ES-I3 (cell line): Measurements from ENCODE around the gene NPAS1.

Experiments
- H3K36me3 ChIP-seq: 2 replicates; pipeline ENCODE4 v1.6.1; 2013; ENCODE audit warnings: mild to moderate bottlenecking, low read length, control low read depth, moderate library complexity; ENCODE audit not compliant: insufficient read depth
- H3K4me1 ChIP-seq: 2 replicates; pipeline ENCODE4 v1.6.1; 2013; ENCODE audit warnings: mild to moderate bottlenecking, control low read depth, low read length; ENCODE audit not compliant: insufficient read depth
- H3K9ac ChIP-seq: 2 replicates; pipeline ENCODE4 v1.6.1; 2013; ENCODE audit warnings: low read depth, mild to moderate bottlenecking, low read length, moderate library complexity
- H3K9me3 ChIP-seq: 2 replicates; pipeline ENCODE4 v1.6.1; 2013; ENCODE audit warnings: mild to moderate bottlenecking, low read length, moderate library complexity; ENCODE audit not compliant: control insufficient read depth, insufficient read depth

NPAS1 gene, protein sequence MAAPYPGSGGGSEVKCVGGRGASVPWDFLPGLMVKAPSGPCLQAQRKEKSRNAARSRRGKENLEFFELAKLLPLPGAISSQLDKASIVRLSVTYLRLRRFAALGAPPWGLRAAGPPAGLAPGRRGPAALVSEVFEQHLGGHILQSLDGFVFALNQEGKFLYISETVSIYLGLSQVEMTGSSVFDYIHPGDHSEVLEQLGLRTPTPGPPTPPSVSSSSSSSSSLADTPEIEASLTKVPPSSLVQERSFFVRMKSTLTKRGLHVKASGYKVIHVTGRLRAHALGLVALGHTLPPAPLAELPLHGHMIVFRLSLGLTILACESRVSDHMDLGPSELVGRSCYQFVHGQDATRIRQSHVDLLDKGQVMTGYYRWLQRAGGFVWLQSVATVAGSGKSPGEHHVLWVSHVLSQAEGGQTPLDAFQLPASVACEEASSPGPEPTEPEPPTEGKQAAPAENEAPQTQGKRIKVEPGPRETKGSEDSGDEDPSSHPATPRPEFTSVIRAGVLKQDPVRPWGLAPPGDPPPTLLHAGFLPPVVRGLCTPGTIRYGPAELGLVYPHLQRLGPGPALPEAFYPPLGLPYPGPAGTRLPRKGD

DNA sequence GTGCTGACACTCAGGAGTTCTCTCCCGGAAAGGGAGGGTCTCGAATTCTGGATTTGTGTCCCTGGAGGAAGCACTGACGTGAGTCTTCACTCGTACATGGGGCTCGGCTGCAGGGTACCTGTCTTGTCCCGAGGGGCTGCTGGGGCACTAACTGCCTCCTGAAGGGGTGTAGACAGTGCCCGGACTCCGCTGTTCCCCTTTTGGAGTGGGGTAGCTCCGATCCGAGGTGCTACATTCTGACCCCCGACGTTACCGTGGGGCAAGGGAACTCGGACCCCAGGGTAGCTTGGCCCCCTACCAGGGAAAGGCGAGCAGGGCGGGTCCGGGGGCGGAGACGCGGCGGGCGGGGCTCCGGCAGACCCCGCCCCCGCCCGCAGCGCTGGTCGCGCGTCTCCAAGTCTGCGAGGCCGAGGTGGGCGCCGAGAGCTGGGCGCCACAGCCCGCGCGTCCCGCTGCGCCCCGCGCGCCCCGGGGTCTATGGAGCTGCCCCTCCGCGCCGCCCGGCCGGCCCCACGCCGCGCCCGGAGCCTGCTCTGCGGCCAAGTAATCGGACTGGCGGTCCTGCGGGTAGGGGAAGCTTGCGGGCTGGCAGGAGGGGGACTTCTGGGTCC is at the start of gene NPAS1:
Gene NPAS1, plus strand, starts transcription at position 407 of the 611 bp plus-strand sequence. CDS start 1,211 bp downstream, outside the sequence.
- Histone ChIP-seq H3K4me1 (no peaks in the 10 kb centered on the region; the same call in 1 of the 2 replicates), H3K9me3 (no peaks in the 10 kb centered on the region), H3K36me3 (no peaks in the 10 kb centered on the region), H3K9ac (peak within 1 kb of the TSS; percentile 54; the same call in 1 of the 2 replicates)

DNA sequence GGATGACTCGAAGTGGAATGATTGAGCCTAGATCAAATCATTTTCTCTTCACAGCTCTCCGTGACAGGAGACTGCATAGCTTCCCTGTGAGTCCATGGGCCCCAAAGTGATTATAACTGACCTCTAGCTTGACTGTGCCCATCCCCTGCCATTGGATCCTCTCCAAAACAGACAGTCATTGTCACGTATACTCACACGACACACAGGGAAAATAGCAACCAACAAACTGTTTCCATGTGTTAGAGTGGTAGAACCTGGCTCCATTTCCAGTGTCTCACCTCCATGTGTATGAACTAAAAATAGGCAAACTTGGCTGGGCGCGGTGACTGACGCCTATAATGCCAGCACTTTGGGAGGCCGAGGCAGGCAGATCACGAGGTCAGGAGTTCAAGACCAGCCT is 48.8 kb upstream of the NPAS1 start:
- H3K4me1 ChIP-seq, result peaks cover 12% of the 10 kb centered on the region
- no peaks in the 10 kb centered on the region for H3K36me3 ChIP-seq
- H3K9ac ChIP-seq, result no peak overlapping the region
- no peaks in the 10 kb centered on the region for H3K9me3 ChIP-seq

DNA sequence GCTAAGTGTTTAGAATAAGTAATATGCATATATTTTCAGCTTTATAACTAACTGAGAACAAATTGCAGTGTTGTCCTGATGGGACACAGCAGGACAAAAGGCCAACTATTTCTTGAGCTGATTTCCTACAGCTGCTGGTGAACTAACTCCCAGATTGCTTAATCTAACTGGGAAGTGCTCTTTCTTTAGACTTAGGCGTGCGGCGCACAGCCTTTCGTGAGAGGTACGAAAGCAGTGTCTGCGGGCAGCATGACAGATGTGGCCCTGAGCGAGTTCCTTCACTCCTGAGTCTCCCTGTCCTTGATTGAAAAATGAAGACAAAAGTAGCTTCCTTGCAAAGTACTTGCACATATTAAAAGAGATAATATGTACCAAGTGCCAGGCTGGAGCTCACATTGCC is 47.3 kb upstream of the NPAS1 start:
- peaks cover 26% of the 10 kb centered on the region for H3K4me1 ChIP-seq
- H3K9ac ChIP-seq, result no peak overlapping the region
- H3K36me3 ChIP-seq, result no peaks in the 10 kb centered on the region
- H3K9me3 ChIP-seq, result no peaks in the 10 kb centered on the region

DNA sequence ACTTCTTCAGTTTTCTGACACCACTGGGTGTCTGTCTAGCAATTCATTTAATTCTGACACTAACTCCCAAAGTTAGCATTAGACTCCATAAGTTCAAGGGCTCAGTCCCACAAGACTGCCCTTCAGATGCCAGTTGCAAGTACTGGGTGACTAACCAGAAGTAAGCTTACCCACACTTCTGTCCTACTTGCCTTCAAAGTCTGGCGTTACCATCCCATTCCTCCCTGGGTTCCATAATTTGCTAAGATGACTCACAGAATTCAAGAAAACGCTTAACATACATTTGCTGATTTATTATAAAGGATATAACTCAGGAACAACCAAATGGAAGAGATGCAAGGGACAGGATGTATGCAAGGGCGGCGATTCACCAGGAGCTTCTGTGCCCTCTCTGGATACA is 45.5 kb upstream of the NPAS1 start:
- H3K4me1 ChIP-seq, result peaks cover 37% of the 10 kb centered on the region
- no peaks in the 10 kb centered on the region for H3K9me3 ChIP-seq
- H3K9ac ChIP-seq, result no peak overlapping the region
- no peaks in the 10 kb centered on the region for H3K36me3 ChIP-seq

DNA sequence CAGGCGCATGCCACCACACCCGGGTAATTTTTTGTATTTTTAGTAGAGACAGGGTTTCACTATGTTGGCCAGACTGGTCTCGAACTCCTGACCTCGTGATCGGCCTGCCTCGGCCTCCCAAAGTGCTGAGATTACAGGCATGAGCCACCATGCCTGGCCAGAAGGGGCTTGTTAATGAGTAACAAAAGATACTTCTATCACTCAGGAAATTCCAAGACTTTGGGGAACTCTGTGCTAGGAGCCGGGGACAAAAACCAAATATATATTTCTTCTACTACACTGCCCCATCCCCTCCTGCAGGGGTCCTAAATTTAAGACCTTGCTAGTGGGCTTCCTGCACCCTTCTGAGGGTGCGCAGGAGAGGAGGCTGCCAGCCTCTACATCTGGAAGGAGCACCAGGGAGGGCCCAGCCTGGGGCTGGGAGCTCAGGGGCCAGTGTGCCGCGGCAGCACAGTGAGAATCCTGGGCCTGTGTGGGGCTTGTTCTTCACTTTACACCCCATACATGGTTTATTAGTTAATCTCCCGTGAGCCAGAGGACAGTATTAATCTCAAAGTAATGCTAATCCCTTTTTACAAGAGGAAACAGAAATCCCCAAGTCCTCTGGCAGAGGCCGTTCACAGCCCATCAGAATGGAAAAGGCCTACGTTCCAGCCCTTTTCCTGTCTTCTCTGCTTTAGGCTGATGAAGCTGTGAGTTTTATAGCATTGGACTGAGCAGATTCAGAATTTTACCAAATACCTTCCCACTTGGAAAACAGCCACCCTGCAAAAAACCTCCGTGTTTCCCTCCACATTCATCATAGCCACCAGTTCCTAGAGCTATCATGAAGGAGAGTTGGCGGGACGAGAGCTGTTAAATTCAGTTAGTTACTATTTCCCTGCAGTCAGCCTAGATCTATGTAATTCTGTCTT is 44.4 kb upstream of the NPAS1 start:
- Histone ChIP-seq H3K36me3 (no peaks in the 10 kb centered on the region), H3K9ac (no peak overlapping the region), H3K9me3 (no peaks in the 10 kb centered on the region), H3K4me1 (peaks cover 42% of the 10 kb centered on the region)

DNA sequence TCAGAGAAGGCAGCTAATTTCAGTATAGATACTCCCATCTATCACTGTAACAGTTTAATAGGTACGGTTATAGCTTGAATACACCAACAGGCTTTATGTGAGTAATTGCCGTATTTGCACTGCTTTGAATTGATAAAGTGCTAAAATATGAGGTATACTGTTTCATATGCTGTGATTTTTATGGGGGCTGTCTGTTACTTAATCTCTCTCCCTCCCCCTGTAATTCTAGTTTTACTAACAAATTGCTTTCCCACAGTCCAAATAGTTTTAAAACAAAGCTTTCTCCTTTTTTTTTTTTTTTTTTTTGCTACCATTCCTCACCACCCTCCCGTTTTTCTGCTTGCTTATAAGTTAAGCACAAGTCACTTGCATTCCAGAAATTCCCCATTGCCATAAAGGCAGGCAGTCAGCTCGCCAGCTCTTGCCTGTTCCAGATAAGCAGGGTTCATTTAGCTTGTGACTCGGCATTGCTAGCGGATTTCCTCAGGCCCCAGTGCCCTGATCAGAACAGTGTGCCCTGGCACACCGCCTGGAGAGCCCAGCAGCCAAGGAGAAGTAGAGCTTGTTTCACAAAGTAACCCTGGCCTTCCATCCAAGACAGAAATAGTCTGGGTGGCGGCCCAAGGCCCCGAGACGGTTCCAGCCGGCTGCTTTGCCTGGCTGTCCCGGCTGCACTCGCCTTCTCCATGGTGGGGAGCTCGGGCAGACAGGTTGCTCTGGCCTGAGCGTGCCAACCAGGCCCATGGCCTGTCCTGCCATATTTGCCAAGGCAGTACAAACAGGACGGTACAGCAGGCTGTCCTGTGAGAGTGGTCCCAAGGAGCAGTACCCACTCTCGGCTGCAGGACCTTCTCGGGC is 43.5 kb upstream of the NPAS1 start:
- peaks cover 42% of the 10 kb centered on the region for H3K4me1 ChIP-seq
- no peaks in the 10 kb centered on the region for H3K36me3 ChIP-seq
- no peak overlapping the region for H3K9ac ChIP-seq
- H3K9me3 ChIP-seq, result no peaks in the 10 kb centered on the region

DNA sequence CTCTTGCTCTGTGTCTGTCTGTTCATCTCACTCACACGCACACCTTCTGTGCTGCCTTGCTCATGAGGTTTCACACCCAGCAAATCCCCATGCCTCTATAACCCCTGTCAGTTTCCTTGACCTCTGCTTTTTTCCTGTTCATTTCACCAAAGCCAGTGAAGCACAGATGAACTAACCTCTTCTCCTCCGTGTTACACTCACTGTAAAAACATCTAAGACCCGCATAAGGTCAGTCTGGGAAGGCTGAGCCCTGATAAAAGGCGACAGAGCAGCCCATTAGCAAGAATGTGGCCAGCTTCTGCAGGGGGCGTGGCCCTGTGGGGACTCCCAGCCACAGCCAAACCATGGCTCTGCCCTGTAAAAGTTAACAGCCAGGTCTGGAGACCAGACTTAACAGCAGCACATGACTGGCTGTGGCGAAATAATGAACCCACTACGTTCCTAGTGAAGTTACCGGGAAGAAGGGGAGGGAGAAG is 42.8 kb upstream of the NPAS1 start:
- peaks cover 42% of the 10 kb centered on the region for H3K4me1 ChIP-seq
- no peaks in the 10 kb centered on the region for H3K9me3 ChIP-seq
- H3K9ac ChIP-seq, result no peak overlapping the region
- no peaks in the 10 kb centered on the region for H3K36me3 ChIP-seq

DNA sequence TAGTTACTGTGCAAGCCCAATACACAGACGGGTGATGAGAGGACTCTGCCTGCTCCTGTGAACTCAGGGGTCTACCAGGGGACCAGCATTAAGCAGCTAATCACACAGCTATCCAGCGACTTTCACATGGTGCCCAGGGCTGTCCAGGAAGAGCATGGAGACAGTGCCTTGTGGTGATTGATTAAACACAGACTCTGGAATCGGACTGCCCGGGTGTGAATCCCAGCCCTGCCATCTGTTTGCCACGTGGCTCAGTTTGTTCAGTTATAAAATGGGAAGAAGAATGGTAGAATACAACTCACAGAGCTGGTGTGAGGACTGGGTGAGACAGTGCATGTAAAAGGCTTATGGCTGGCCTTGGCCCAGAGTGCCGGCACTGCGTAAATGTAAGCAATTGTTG is 42.1 kb upstream of the NPAS1 start:
- Histone ChIP-seq H3K36me3 (no peaks in the 10 kb centered on the region), H3K9ac (no peak overlapping the region), H3K9me3 (no peaks in the 10 kb centered on the region), H3K4me1 (peaks cover 42% of the 10 kb centered on the region)

DNA sequence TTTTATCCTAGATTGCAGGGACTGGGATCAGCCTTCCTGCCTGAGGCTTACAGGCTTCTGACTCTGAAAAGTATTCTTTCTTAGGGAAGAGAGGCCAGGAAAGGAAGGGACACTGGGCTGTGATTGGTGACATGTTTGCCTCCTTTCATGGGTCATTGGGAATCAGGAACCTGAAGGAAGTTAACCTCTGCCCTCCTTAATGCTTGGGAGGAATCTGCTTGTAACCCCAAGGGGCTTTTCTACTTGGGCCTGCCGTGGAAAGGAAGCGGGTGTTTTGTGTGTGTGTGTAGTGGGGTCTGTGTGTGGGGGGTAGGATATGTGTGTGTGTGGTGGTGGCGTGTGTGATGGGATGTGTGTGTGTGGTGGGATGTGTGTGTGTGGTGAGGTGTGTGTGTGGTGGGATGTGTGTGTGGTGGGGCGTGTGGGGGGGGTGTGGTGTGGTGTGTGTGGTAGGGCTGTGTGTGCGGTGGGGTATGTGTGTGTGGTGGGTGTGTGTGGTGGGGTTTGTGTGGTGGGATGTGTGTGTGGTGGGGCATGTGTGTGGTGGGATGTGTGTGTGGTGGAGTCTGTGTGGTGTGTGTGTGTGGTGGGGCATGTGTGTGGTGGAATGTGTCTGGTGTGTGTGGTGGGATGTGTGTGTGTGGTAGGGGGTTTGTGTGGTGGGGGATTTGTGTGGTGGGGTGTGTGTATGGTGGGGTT is 41.3 kb upstream of the NPAS1 start:
- H3K4me1 ChIP-seq, result peaks cover 42% of the 10 kb centered on the region
- H3K36me3 ChIP-seq, result no peaks in the 10 kb centered on the region
- H3K9me3 ChIP-seq, result no peaks in the 10 kb centered on the region
- H3K9ac ChIP-seq, result no peak overlapping the region

DNA sequence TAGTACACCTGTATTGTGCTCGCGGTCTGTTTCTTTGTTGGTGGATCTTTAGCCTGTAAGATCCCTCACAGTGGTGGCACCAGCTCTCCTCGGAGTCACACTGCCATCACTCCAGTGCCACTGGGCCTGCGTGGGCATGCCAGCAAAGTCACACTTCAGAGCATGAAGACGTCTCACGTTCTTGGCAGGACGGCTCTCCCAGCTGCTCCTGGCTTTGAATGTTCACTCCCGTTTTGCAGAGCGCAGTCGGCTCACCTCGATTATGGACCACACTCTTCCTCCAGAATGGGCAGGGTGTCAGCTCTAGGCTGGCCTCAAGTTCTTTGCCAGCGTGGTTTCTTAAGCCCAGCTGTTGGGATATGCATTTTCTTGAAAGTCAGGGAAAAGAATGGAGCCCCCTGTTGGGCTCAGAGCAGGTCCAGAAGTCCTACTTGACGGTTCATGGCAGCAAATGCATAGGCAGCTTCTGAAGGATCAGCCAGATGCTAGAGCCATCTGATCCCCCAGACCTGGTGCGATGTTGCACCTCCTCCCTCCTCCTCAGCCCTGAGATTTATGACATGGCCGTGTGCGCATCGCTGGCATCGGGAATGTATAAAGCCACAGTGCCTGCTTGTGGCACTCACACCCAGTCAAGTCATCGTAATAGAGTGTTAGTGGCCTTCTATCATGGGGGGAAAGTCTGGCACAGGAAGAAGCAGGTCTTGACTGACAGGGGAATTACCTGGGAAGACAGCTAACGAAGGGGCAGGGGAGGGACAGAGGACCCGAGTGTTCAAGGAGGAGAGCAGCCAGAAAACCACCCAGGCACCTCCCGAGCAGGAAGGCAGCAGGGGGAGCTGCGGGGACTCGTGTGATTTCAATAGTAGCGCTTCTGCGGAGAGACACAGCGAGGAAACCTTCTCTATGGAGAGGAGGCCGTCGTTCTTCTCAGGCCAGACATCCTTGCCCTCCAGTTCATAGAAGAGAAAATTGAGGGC is 40.2 kb upstream of the NPAS1 start:
- Histone ChIP-seq H3K36me3 (no peaks in the 10 kb centered on the region), H3K9ac (no peak overlapping the region), H3K4me1 (peaks cover 40% of the 10 kb centered on the region)

DNA sequence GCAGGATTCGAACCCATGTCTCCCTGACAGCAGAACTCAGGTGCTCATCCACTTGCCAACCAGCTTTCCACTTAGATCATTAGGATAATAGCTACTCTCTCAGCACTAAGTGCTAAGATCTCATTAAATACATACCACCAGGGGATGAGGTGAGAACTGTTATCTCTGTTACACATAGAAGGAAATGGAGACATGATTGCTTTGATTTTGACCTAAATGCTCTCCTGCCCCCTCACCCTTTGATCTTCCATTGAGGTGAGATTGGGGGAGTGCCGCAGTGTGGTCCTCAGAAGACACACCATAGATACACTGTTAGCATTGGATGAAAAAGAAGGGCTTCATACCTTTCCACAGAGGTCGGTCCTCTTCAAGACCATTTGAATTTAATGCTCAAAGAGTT is 38.9 kb upstream of the NPAS1 start:
- Histone ChIP-seq H3K36me3 (no peaks in the 10 kb centered on the region), H3K9me3 (no peaks in the 10 kb centered on the region), H3K4me1 (peaks cover 31% of the 10 kb centered on the region)

More for the DNA sequence above, 40.2 kb upstream of the NPAS1 start:
- no peaks in the 10 kb centered on the region for H3K9me3 ChIP-seq

DNA sequence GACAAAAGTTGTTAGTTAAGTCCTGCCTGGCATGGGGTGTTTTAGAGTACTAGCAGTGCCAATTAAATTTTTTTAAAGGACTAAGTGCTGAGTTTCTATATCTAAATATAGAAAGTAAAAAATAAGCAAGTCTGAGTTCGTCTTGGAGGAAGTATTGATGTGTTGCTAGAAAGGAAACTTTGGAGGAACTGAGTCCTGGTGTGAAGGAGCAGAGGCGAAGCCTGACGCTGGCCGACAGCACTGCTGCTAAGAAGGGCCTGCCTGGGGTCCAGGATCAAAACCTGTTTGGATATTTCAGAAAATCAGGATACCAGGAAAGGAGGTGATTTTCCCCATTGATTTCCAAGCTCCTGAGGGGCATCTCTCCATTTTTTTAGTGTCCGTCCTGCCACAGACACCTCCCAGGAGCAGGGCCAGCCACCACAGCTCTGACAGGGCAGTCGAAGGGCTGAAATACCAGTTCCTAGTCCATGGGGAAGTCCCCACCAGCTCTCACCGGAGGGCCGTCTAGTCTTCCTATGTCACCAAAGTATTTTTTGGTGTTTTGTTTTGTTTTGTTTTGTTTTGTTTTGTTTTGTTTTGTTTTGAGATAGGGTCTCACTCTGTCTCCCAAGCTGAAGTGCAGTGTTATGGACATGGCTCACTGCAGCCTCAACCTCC is 38.2 kb upstream of the NPAS1 start:
- H3K9ac ChIP-seq, result no peak overlapping the region
- peaks cover 25% of the 10 kb centered on the region for H3K4me1 ChIP-seq
- no peaks in the 10 kb centered on the region for H3K9me3 ChIP-seq
- H3K36me3 ChIP-seq, result no peaks in the 10 kb centered on the region

More for the DNA sequence above, 38.9 kb upstream of the NPAS1 start:
- H3K9ac ChIP-seq, result no peak overlapping the region
